ENCODE measurements around the gene COX7A1. TPM values are rescaled to one million over a fixed set of nuclear protein-coding genes. Genes with fewer than 3 reads are reported as not detected.

Gene COX7A1
- total and polyA plus RNA-seq, 10 of the 15 experiments (the other 5 are each of a cell fraction or from before 2014, with no cell fraction given): not detected

- TF ChIP-seq GATAD2B (conservative IDR thresholded peaks at IDR 0.05; ENCODE audit: low read depth): 0 out of 2 replicates have a peak, but pooled peaks have one; percentile 17
- no peak for TF ChIP-seq SRF (IDR thresholded peaks at IDR 0.05; ENCODE audit: low read depth in 2 of 2, low read length in 2 of 2)
- 0 out of 2 replicates have a peak, but pooled peaks have one; percentile 43 for TF ChIP-seq SMAD5 (IDR thresholded peaks at IDR 0.05; ENCODE audit: low read depth)
- no peak for TF ChIP-seq EP300 (IDR thresholded peaks at IDR 0.05; ENCODE audit: borderline replicate concordance in 1 of 2, control insufficient read depth in 1 of 2, low read depth in 2 of 2, low read length in 2 of 2)
- peak; percentile 90 for TF ChIP-seq KLF5 (IDR thresholded peaks at IDR 0.05; ENCODE audit: partially characterized antibody)
- no peak for TF ChIP-seq BRCA1 (IDR thresholded peaks at IDR 0.05; ENCODE audit: low read depth, low read length)
- peak; percentile 81 for TF ChIP-seq IRF3 (IDR thresholded peaks at IDR 0.05)
- no peak; the same call in 1 of the 2 replicates for TF ChIP-seq CREM (IDR thresholded peaks at IDR 0.05; ENCODE audit: low read depth)
- no peak for TF ChIP-seq MTA3 (IDR thresholded peaks at IDR 0.05; ENCODE audit: borderline replicate concordance, low read length)
- no peak for TF ChIP-seq GABPA (IDR thresholded peaks at IDR 0.05; ENCODE audit: low read depth)
- peak; percentile 19; the same call in 1 of the 2 replicates for TF ChIP-seq BMI1 (IDR thresholded peaks at IDR 0.05; ENCODE audit: borderline replicate concordance)
- peak; percentile 61 for TF ChIP-seq E2F4 (IDR thresholded peaks at IDR 0.05; ENCODE audit: low read depth, low read length)
- TF ChIP-seq TCF12 (IDR thresholded peaks at IDR 0.05; ENCODE audit: low read depth, low read length): peak; percentile 66; the same call in 1 of the 2 replicates
- no peak; the same call in 1 of the 2 replicates for TF ChIP-seq MLLT1 (IDR thresholded peaks at IDR 0.05)
- TF ChIP-seq ELK1 (IDR thresholded peaks at IDR 0.05; ENCODE audit: low read depth, low read length): no peak
- peak; percentile 71; the same call in 1 of the 2 replicates for TF ChIP-seq STAT1 (conservative IDR thresholded peaks at IDR 0.05)
- TF ChIP-seq USF1 (IDR thresholded peaks at IDR 0.05; ENCODE audit: borderline replicate concordance, extremely low read length, insufficient read depth, low read depth, low read length): peak; percentile 78
- TF ChIP-seq FOXM1 (IDR thresholded peaks at IDR 0.05; ENCODE audit: low read depth, low read length): no peak
- TF ChIP-seq TARDBP (IDR thresholded peaks at IDR 0.05; ENCODE audit: borderline replicate concordance): no peak
- no peak; the same call in 1 of the 2 replicates for TF ChIP-seq ESRRA (IDR thresholded peaks at IDR 0.05; ENCODE audit: low read length)
- no peak for TF ChIP-seq NFIC (IDR thresholded peaks at IDR 0.05; ENCODE audit: low read depth, low read length)
- peak; percentile 38 for TF ChIP-seq RELA (IDR thresholded peaks at IDR 0.05; ENCODE audit: borderline replicate concordance, partially characterized antibody)
- no peak for TF ChIP-seq KAT2A (conservative IDR thresholded peaks at IDR 0.05; ENCODE audit: control insufficient read depth, low read depth, low read length)
- TF ChIP-seq NFXL1 (IDR thresholded peaks at IDR 0.05; ENCODE audit: borderline replicate concordance): no peak
These were observed 37.4 kb downstream of the COX7A1 start, which contains the start of gene POLR2I (continued) for GRCh38 chr19:36114721-36115452.

All from GM12878 (cell line).